D341Med (cell line): Measurements from ENCODE around the gene LRMDA.
A peak's percentile ranks its signal among the peaks of the same experiment; 100 is the strongest.

Experiments
- DNase-seq: peaks from one replicate; pipeline ENCODE4 v3.0.0; 2012; ENCODE audit warnings: low spot score

The LRMDA gene

GRCh38 chr10:75431180-75432111 lies at the start of gene LRMDA:
Gene LRMDA (plus strand): TSS chr10:75431624.
- peak; percentile 27 for DNase-seq

- DNase-seq, result no peak
These were observed 45.3 kb upstream of the LRMDA start for GRCh38 chr10:75386128-75386527.

GRCh38 chr10:75388082-75388481 lies 43.3 kb upstream of the LRMDA start:
- DNase-seq, result no peak

- DNase-seq, result no peak
These were observed 41.2 kb upstream of the LRMDA start for GRCh38 chr10:75390178-75390577.

GRCh38 chr10:75392271-75392670 lies 39.2 kb upstream of the LRMDA start:
- no peak for DNase-seq

GRCh38 chr10:75392744-75393143 lies 38.7 kb upstream of the LRMDA start:
- DNase-seq, result no peak

GRCh38 chr10:75394221-75394620 lies 37.2 kb upstream of the LRMDA start:
- no peak for DNase-seq

GRCh38 chr10:75395066-75395931 lies 36.1 kb upstream of the LRMDA start:
- DNase-seq, result peak; percentile 89

GRCh38 chr10:75395932-75396630 lies 35.3 kb upstream of the LRMDA start:
- DNase-seq, result no peak

GRCh38 chr10:75396631-75397495 lies 34.6 kb upstream of the LRMDA start:
- no peak for DNase-seq

GRCh38 chr10:75397496-75398199 lies 33.8 kb upstream of the LRMDA start:
- DNase-seq, result no peak

GRCh38 chr10:75398200-75398691 lies 33.2 kb upstream of the LRMDA start:
- no peak for DNase-seq

GRCh38 chr10:75398692-75399460 lies 32.5 kb upstream of the LRMDA start:
- no peak for DNase-seq

GRCh38 chr10:75399461-75400162 lies 31.8 kb upstream of the LRMDA start:
- peak; percentile 67 for DNase-seq

- DNase-seq, result no peak
These were observed 31.2 kb upstream of the LRMDA start for GRCh38 chr10:75400163-75400770.

- DNase-seq, result no peak
These were observed 30.5 kb upstream of the LRMDA start for GRCh38 chr10:75400771-75401568.

- peak; percentile 82 for DNase-seq
These were observed 29.6 kb upstream of the LRMDA start, which contains the start of gene ZNF503 for GRCh38 chr10:75401569-75402485. Gene ZNF503 (minus strand): TSS chr10:75401764. CDS start chr10:75401419, 345 bp downstream.
